ENCODE measurements around the gene SFXN5.

Gene SFXN5

GRCh38 chr2:73109431-73110167 is 38.1 kb upstream of the SFXN5 start:
- Histone ChIP-seq H3K4me2 (ENCODE audit: low read length) (no peak overlapping the region), H2AFZ (ENCODE audit: low read length) (no peak overlapping the region), H3K4me1 (ENCODE audit: insufficient read depth, low read length, severe bottlenecking) (peaks cover 7% of the 10 kb centered on the region), H3K4me3 (ENCODE audit: low read depth, low read length, poor library complexity, severe bottlenecking) (no peak overlapping the region), H3K9me2 (ENCODE audit: low read depth, low read length) (no peaks in the 10 kb centered on the region), H3K9me3 (ENCODE audit: low read length) (no peaks in the 10 kb centered on the region), H3F3A (ENCODE audit: insufficient read depth, low read length) (no peaks in the 10 kb centered on the region), H4K20me1 (ENCODE audit: insufficient read depth, low read length) (no peaks in the 10 kb centered on the region), H3K36me3 (ENCODE audit: insufficient read depth, low read length) (no peaks in the 10 kb centered on the region), H3K27me3 (ENCODE audit: insufficient read depth, low read length) (peaks cover 5% of the 10 kb centered on the region; the same call in 1 of the 2 replicates), H3K79me2 (ENCODE audit: insufficient read depth, low read length) (no peaks in the 10 kb centered on the region), H3K27ac (ENCODE audit: low read depth, low read length, poor library complexity, severe bottlenecking) (no peak overlapping the region), H3K9ac (ENCODE audit: low read length) (no peak overlapping the region)
- no peak for TF ChIP-seq EZH2 (IDR thresholded peaks at IDR 0.05; ENCODE audit: borderline replicate concordance, low read length)
- TF ChIP-seq CTCF (IDR thresholded peaks at IDR 0.05; ENCODE audit: low read length): no peak

- Histone ChIP-seq H3K9me2 (ENCODE audit: low read depth, low read length) (no peaks in the 10 kb centered on the region), H3K4me3 (ENCODE audit: low read depth, low read length, poor library complexity, severe bottlenecking) (no peak overlapping the region), H3K27ac (ENCODE audit: low read depth, low read length, poor library complexity, severe bottlenecking) (no peak overlapping the region)
Measured at GRCh38 chr2:73107211-73107926, 35.9 kb upstream of the SFXN5 start.

GRCh38 chr2:73106791-73107190 is 35.3 kb upstream of the SFXN5 start:
- no peak overlapping the region for H3K4me2 ChIP-seq (ENCODE audit: low read length)
- H3K4me1 ChIP-seq (ENCODE audit: insufficient read depth, low read length, severe bottlenecking): no peaks in the 10 kb centered on the region
- no peak overlapping the region for H3K4me3 ChIP-seq (ENCODE audit: low read depth, low read length, poor library complexity, severe bottlenecking)
- H4K20me1 ChIP-seq (ENCODE audit: insufficient read depth, low read length): no peaks in the 10 kb centered on the region
- TF ChIP-seq EZH2 (IDR thresholded peaks at IDR 0.05; ENCODE audit: borderline replicate concordance, low read length): no peak
- TF ChIP-seq CTCF (IDR thresholded peaks at IDR 0.05; ENCODE audit: low read length): no peak
- H3K9ac ChIP-seq (ENCODE audit: low read length): no peak overlapping the region
- no peak overlapping the region for H3K27ac ChIP-seq (ENCODE audit: low read depth, low read length, poor library complexity, severe bottlenecking)
- no peaks in the 10 kb centered on the region for H3K79me2 ChIP-seq (ENCODE audit: insufficient read depth, low read length)
- H3F3A ChIP-seq (ENCODE audit: insufficient read depth, low read length): no peaks in the 10 kb centered on the region
- H3K9me2 ChIP-seq (ENCODE audit: low read depth, low read length): no peaks in the 10 kb centered on the region
- no peaks in the 10 kb centered on the region for H3K9me3 ChIP-seq (ENCODE audit: low read length)
- no peaks in the 10 kb centered on the region for H3K27me3 ChIP-seq (ENCODE audit: insufficient read depth, low read length)
- no peak overlapping the region for H2AFZ ChIP-seq (ENCODE audit: low read length)
- H3K36me3 ChIP-seq (ENCODE audit: insufficient read depth, low read length): no peaks in the 10 kb centered on the region

More at GRCh38 chr2:73107211-73107926, 35.9 kb upstream of the SFXN5 start:
- TF ChIP-seq EZH2 (IDR thresholded peaks at IDR 0.05; ENCODE audit: borderline replicate concordance, low read length) (no peak), CTCF (IDR thresholded peaks at IDR 0.05; ENCODE audit: low read length) (no peak)
- Histone ChIP-seq H2AFZ (ENCODE audit: low read length) (no peak overlapping the region), H3K9me3 (ENCODE audit: low read length) (no peaks in the 10 kb centered on the region), H3F3A (ENCODE audit: insufficient read depth, low read length) (no peaks in the 10 kb centered on the region), H3K4me1 (ENCODE audit: insufficient read depth, low read length, severe bottlenecking) (no peaks in the 10 kb centered on the region), H3K36me3 (ENCODE audit: insufficient read depth, low read length) (no peaks in the 10 kb centered on the region), H3K27me3 (ENCODE audit: insufficient read depth, low read length) (no peaks in the 10 kb centered on the region), H3K9ac (ENCODE audit: low read length) (no peak overlapping the region), H4K20me1 (ENCODE audit: insufficient read depth, low read length) (no peaks in the 10 kb centered on the region), H3K79me2 (ENCODE audit: insufficient read depth, low read length) (no peaks in the 10 kb centered on the region), H3K4me2 (ENCODE audit: low read length) (no peak overlapping the region)
